Heart left ventricle (tissue), 16 donors: ENCODE data around the gene POMT1. TPM values are rescaled to one million over a fixed set of nuclear protein-coding genes. Genes with fewer than 3 reads are reported as not detected.

Experiments
- ATAC-seq, 4 donors: fragments of 200-7000 bp; cut with Tn5 transposase; one replicate each; pipeline ENCODE4 v1.9.1; 2020 to 2022; ENCODE audit warnings: moderate library complexity in 4 of 4, mild to moderate bottlenecking in 3 of 4, moderate number of reproducible peaks in 1 of 4
- DNase-seq, 5 donors: peaks; one replicate each; pipeline ENCODE4 v3.0.0-alpha.2; 2020
- H3K27ac ChIP-seq, 12 donors: fragments of 200-600 bp; sonication (generic) in 4 of 12; one replicate each; pipeline versions ENCODE4 v1.5.0 to v1.8.0; 2016 to 2022; ENCODE audit warnings: mild to moderate bottlenecking in 2 of 12
- H3K27me3 ChIP-seq, 9 donors: fragments of 200-600 bp; sonication (generic) in 2 of 9; one replicate each; pipeline versions ENCODE4 v1.5.1 to v1.8.0; 2016 to 2022; ENCODE audit warnings: mild to moderate bottlenecking in 3 of 9
- H3K36me3 ChIP-seq, 9 donors: fragments of 200-600 bp; sonication (generic) in 2 of 9; one replicate each; pipeline versions ENCODE4 v1.5.0 to v1.8.0; 2018 to 2022; ENCODE audit warnings: mild to moderate bottlenecking in 2 of 9
- H3K4me1 ChIP-seq, 12 donors: fragments of 200-600 bp; sonication (generic) in 4 of 12; one replicate each; pipeline versions ENCODE4 v1.5.0 to v1.8.0; 2016 to 2022; ENCODE audit warnings: mild to moderate bottlenecking in 3 of 12
- H3K4me3 ChIP-seq, 12 donors: fragments of 200-600 bp; sonication (generic) in 4 of 12; one replicate each; pipeline versions ENCODE4 v1.5.0 to v1.8.0; 2017 to 2022; ENCODE audit warnings: mild to moderate bottlenecking in 9 of 12, moderate library complexity in 4 of 12
- H3K9me3 ChIP-seq, 12 donors: fragments of 200-600 bp; sonication (generic) in 4 of 12; one replicate each; pipeline versions ENCODE4 v1.5.0 to v1.8.0; 2016 to 2022; ENCODE audit warnings: mild to moderate bottlenecking in 1 of 12
- CTCF ChIP-seq, 12 donors: fragments of 200-600 bp; sonication (generic) in 4 of 12; IDR thresholded peaks; one replicate each; pipeline versions ENCODE4 v1.5.0 to v1.8.0; 2018 to 2022; ENCODE audit warnings: antibody characterized with exemption in 12 of 12, mild to moderate bottlenecking in 5 of 12
- POLR2A ChIP-seq, 2 donors: fragments of 450-650 bp; IDR thresholded peaks; one replicate each; pipeline ENCODE4 v1.6.1; 2017; ENCODE audit warnings: antibody characterized with exemption in 2 of 2, mild to moderate bottlenecking in 2 of 2, moderate library complexity in 2 of 2
- WGBS, 4 donors: extraction: QIAGEN DNeasy Blood & Tissue Kit in 2 of 4; methylation state at CpG; one replicate each; pipeline versions ENCODE4 v1.1.5 to v1.1.7; 2013 to 2018; 5-methylcytosine and 5-hydroxymethylcytosine counted together
- intact Hi-C, 10 donors: fragments of 100-400 bp; cut with DNase I; formaldehyde crosslinking; loops; one replicate each; pipeline versions ENCODE4 v1.11.1 to v1.14.2; 2022
- polyA plus RNA-seq, 2 donors: library from polyadenylated mRNA; stranded (reverse); fragments of 200-250 nt; gene quantifications; one replicate each; pipeline ENCODE4 v1.2.3, GENCODE V29; 2013
- total RNA-seq, 9 donors: library from RNA; depleted of rRNA in 2 of 9; stranded (reverse); fragments of >200 nt in 2 of 9; fragmentation: NEBNext Ultra II Directional in 3 of 9; extraction: Animal tissue kit (Norgen Biotek cat#: 25700) in 3 of 9; gene quantifications; one replicate each; pipeline versions ENCODE4 v1.1.0 to v1.2.4, GENCODE V29; 2016 to 2023
- donor health status: ischemic (EF 13 %, LVEDD 7.1; RV severe dilation, severe dysfunction).
- donor health status: healthy with polysubstance abuse.
- donor health status: DM: no; HTN: yes; CAD: no.
- donor health status: DM: no; HTN: no; CAD: no.
- donor health status: ischemic (EF 25% LVEDD 6.9; RV normal size, moderate dysfunction).
- donor health status: ischemic (EF 25% LVEDD 5.7; RV mildly dilated, moderate dysfunction).
- donor health status: healthy.
- donor health status: DM: yes; HTN: yes; CAD: no.
- donor health status: ischemic (EF 35%, LVEDD 5.7; RV mildly dilated, moderate dysfunction).
- donor health status: nonischemic (EF 11% LVEDD 7.7; RV severe dilation, severe dysfunction).
- donor health status: DM: yes; HTN: yes; CAD: no.
- donor health status: PGD.
- donor health status: ischemic (EF 29% LVEDD 5.4; RV normal size, mild dysfunction).
- donor health status: nonischemic (EF 23%, LVEDD 6.1; RV moderate dilation, normal function).

Gene POMT1
- total and polyA plus RNA-seq, 11 donors = 15.3 to 28.8 (median 20.3) TPM

GRCh38 chr9:131503626-131504465 is 1.1 kb downstream of the POMT1 start:
- Histone ChIP-seq H3K9me3 (no peaks in the 10 kb centered on the region), H3K36me3 (peaks cover 0 to 35% (median 20%) of the 10 kb centered on the region in 9 donors), H3K27ac (peak overlapping the region in 6 of 12 donors; percentile 77 to 85 (median 83)), H3K27me3 (no peaks in the 10 kb centered on the region), H3K4me3 (peak overlapping the region; percentile 67 to 99 (median 89)), H3K4me1 (peaks cover 0 to 25% (median 17%) of the 10 kb centered on the region in 12 donors)
- TF ChIP-seq POLR2A (IDR thresholded peaks at IDR 0.05) = no peak
- no peak for TF ChIP-seq CTCF (IDR thresholded peaks at IDR 0.05)
- intact Hi-C loops = loop anchor here in 2 of 10 donors (10.0 kb wide), 1 partner anchor 241 kb away; the partner anchor contains the start of gene RAPGEF1 (in 2 of the 2)
- WGBS, 4 donors = 24 to 34% (median 29%) methylated on average over 26 to 32 of the region's 32 CpGs
- peak in 1 of 5 donors; percentile 60 for DNase-seq
- ATAC-seq = no peak

GRCh38 chr9:131505012-131505411 is 2.3 kb downstream of the POMT1 start:
- H3K4me3 ChIP-seq = no peak overlapping the region
- ATAC-seq = no peak

GRCh38 chr9:131511416-131511815 is 8.7 kb downstream of the POMT1 start:
- DNase-seq = no peak
- Histone ChIP-seq H3K36me3 (peaks cover 2 to 85% (median 75%) of the 10 kb centered on the region in 9 donors), H3K4me1 (peaks cover 0 to 4% (median 0%) of the 10 kb centered on the region in 12 donors), H3K27ac (no peak overlapping the region), H3K4me3 (no peak overlapping the region), H3K27me3 (no peaks in the 10 kb centered on the region), H3K9me3 (peaks cover 0 to 11% (median 0%) of the 10 kb centered on the region in 12 donors)
- no peak for TF ChIP-seq CTCF (IDR thresholded peaks at IDR 0.05)
- no peak for TF ChIP-seq POLR2A (IDR thresholded peaks at IDR 0.05)
- ATAC-seq = no peak
- WGBS, 4 donors = 72 to 86% (median 77%) methylated on average over 7 of the region's 7 CpGs
- intact Hi-C loops = no loop called here

More at GRCh38 chr9:131505012-131505411, 2.3 kb downstream of the POMT1 start:
- intact Hi-C loops = loop anchor here in 2 of 10 donors (10.0 kb wide), 1 partner anchor 240 kb away; the partner anchor contains the start of gene RAPGEF1 (in 2 of the 2)
- WGBS, 4 donors = 93 to 96% (median 95%) methylated on average over 8 of the region's 8 CpGs
- H3K36me3 ChIP-seq = peaks cover 0 to 35% (median 21%) of the 10 kb centered on the region in 9 donors
- H3K27me3 ChIP-seq = no peaks in the 10 kb centered on the region
- peaks cover 0 to 25% (median 17%) of the 10 kb centered on the region in 12 donors for H3K4me1 ChIP-seq
- no peaks in the 10 kb centered on the region for H3K9me3 ChIP-seq
- TF ChIP-seq POLR2A (IDR thresholded peaks at IDR 0.05) (no peak), CTCF (IDR thresholded peaks at IDR 0.05) (no peak)
- DNase-seq = no peak
- H3K27ac ChIP-seq = no peak overlapping the region

- no peak for ATAC-seq
- peaks cover 0 to 4% (median 0%) of the 10 kb centered on the region in 12 donors for H3K4me1 ChIP-seq
- 91 to 97% (median 95%) methylated on average over 6 of the region's 6 CpGs for WGBS, 4 donors
- no peaks in the 10 kb centered on the region for H3K27me3 ChIP-seq
- no peak for DNase-seq
- H3K36me3 ChIP-seq = peaks cover 2 to 88% (median 79%) of the 10 kb centered on the region in 9 donors
- peaks cover 0 to 14% (median 0%) of the 10 kb centered on the region in 12 donors for H3K9me3 ChIP-seq
- TF ChIP-seq CTCF (IDR thresholded peaks at IDR 0.05) = no peak
- no peak for TF ChIP-seq POLR2A (IDR thresholded peaks at IDR 0.05)
- intact Hi-C loops = no loop called here
- no peak overlapping the region for H3K4me3 ChIP-seq
- no peak overlapping the region for H3K27ac ChIP-seq
Measured at GRCh38 chr9:131511880-131512279, 9.2 kb downstream of the POMT1 start.
